Fibroblast of lung (primary cell): ENCODE measurements around the gene KRTAP2-3.

Experiments used
- EZH2 ChIP-seq: IDR thresholded peaks from 2 replicates; pipeline ENCODE4 v1.5.1; 2012; ENCODE audit warnings: low read length, control low read depth, mild to moderate bottlenecking; ENCODE audit errors: missing control alignments
- TF ChIP-seq, protein P1 (sequence below), 2 donors: IDR thresholded peaks in 1 of 2; conservative IDR thresholded peaks in 1 of 2; 1 replicate in 1 of 2; 2 replicates in 1 of 2; pipeline ENCODE4 v1.5.1; 2011 to 2012; ENCODE audit warnings: low read length in 2 of 2, control low read depth in 1 of 2, inconsistent platforms in 1 of 2, low read depth in 1 of 2, mild to moderate bottlenecking in 1 of 2

DNA sequence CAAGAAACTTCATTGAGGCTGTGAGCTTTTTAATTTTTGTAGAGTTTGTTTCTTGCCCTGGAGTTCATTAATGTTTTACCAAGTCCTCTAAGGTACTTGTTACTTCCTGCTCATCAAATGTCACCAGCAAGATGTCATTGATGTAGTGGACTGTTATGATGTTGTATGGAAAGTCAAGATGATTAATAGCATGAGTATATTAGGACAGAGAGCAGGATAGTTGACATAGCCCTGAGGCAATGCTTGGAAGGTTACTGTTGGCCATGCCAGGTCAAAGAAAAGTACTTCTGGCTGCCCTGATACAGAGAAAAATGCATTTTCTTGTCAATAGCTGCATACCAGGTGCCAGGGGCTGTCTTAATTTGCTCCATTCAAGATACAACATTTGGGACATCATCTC is 39.6 kb downstream of the KRTAP2-3 start:
- TF ChIP-seq, protein P1, sequence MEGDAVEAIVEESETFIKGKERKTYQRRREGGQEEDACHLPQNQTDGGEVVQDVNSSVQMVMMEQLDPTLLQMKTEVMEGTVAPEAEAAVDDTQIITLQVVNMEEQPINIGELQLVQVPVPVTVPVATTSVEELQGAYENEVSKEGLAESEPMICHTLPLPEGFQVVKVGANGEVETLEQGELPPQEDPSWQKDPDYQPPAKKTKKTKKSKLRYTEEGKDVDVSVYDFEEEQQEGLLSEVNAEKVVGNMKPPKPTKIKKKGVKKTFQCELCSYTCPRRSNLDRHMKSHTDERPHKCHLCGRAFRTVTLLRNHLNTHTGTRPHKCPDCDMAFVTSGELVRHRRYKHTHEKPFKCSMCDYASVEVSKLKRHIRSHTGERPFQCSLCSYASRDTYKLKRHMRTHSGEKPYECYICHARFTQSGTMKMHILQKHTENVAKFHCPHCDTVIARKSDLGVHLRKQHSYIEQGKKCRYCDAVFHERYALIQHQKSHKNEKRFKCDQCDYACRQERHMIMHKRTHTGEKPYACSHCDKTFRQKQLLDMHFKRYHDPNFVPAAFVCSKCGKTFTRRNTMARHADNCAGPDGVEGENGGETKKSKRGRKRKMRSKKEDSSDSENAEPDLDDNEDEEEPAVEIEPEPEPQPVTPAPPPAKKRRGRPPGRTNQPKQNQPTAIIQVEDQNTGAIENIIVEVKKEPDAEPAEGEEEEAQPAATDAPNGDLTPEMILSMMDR (conservative IDR thresholded peaks at IDR 0.05 in 1 of 2, IDR thresholded peaks at IDR 0.05 in 1 of 2; ENCODE audit: low read depth in 1 of 2, low read length in 2 of 2): no peak
- TF ChIP-seq EZH2: no peak
